ENCODE results near the gene TFCP2L1. TPM values are rescaled to one million over a fixed set of nuclear protein-coding genes. Genes with fewer than 3 reads are reported as not detected.
A peak's percentile ranks its signal among the peaks of the same experiment; 100 is the strongest.

TFCP2L1 gene
- total RNA-seq, 1 experiment from 2014 or later = 18.4 TPM

GRCh38 chr2:121257480-121257840 lies 27.5 kb downstream of the TFCP2L1 start:
- BruUV-seq (replicated peaks) = no TSS peak
- no peak overlapping the region for H3K4me3 ChIP-seq (ENCODE audit: low read depth, low read length)
- no peaks in the 10 kb centered on the region for H3K9me3 ChIP-seq
- Mint-ChIP-seq H3K4me1 (ENCODE audit: low read depth, unreplicated experiment) (no peaks in the 10 kb centered on the region), H3K27ac (ENCODE audit: unreplicated experiment) (peak overlapping the region; percentile 19), H3K36me3 (ENCODE audit: insufficient read depth, unreplicated experiment) (no peaks in the 10 kb centered on the region), H3K4me3 (ENCODE audit: unreplicated experiment) (no peak overlapping the region), H3K9me3 (ENCODE audit: unreplicated experiment) (no peaks in the 10 kb centered on the region), H3K27me3 (ENCODE audit: insufficient read depth, unreplicated experiment) (no peaks in the 10 kb centered on the region)
- CTCF ChIA-PET = interaction anchor here (0.6 kb wide), 1 partner anchor 129 kb away, joined by 5 read pairs; no protein-coding TSS in a partner anchor
- POLR2A ChIA-PET = no interaction called here
- intact Hi-C loops (cut with micrococcal nuclease; ENCODE audit: unreplicated experiment) = no loop called here
- no peaks in the 10 kb centered on the region for H3K27me3 ChIP-seq (replicated peaks; ENCODE audit: control insufficient read depth, insufficient read depth, low read length)
- no peaks in the 10 kb centered on the region for H3K36me3 ChIP-seq (ENCODE audit: control insufficient read depth, insufficient read depth, low read length)
- no peaks in the 10 kb centered on the region for H3K4me1 ChIP-seq
- TF ChIP-seq, protein P1, sequence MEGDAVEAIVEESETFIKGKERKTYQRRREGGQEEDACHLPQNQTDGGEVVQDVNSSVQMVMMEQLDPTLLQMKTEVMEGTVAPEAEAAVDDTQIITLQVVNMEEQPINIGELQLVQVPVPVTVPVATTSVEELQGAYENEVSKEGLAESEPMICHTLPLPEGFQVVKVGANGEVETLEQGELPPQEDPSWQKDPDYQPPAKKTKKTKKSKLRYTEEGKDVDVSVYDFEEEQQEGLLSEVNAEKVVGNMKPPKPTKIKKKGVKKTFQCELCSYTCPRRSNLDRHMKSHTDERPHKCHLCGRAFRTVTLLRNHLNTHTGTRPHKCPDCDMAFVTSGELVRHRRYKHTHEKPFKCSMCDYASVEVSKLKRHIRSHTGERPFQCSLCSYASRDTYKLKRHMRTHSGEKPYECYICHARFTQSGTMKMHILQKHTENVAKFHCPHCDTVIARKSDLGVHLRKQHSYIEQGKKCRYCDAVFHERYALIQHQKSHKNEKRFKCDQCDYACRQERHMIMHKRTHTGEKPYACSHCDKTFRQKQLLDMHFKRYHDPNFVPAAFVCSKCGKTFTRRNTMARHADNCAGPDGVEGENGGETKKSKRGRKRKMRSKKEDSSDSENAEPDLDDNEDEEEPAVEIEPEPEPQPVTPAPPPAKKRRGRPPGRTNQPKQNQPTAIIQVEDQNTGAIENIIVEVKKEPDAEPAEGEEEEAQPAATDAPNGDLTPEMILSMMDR (IDR thresholded peaks at IDR 0.05; ENCODE audit: insufficient read depth in 1 of 2, low read depth in 1 of 2, low read length in 1 of 2, severe bottlenecking in 1 of 2, unreplicated experiment in 1 of 2) = no peak
- DNase-seq = peak in 1 of 2 experiments; percentile 21

DNA sequence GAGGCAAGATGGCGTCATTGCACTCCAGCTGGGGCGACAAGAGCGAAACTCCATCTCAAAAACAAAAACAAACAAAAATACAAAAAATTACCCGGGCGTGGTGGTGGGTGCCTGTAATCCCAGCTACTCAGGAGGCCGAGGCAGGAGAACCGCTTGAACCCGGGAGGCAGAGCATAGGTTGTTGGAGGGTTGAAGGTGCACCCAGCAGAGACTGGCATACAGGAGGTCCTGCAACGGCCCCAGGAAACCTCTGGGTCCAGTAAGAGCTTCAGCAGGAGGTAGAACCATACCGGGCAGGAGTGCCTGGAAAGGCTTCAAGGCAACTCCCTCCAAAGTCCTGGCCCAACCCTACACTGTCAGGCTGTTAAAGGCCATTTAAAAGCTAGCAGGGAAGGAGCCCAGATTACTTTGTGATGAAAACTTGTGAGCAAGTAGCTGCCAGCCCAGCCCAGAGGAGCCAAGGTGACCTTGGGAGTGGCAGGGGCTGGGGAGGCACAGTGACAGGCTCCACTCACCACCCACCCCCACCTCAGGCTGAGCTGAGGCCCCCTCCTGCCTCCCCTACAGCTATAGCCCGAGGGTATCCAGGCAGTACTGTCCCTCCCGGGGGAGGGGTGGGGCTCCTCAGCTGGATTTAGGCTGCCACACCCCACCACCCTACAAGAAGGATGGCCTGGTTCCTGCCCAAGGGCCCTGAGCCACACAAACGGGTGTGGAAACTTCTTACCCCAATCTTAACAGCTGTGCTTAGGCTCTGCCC lies 28.1 kb downstream of the TFCP2L1 start:
- ChIA-PET CTCF (no interaction called here), POLR2A (no interaction called here)
- no peaks in the 10 kb centered on the region for H3K36me3 ChIP-seq (ENCODE audit: control insufficient read depth, insufficient read depth, low read length)
- H3K27me3 ChIP-seq (replicated peaks; ENCODE audit: control insufficient read depth, insufficient read depth, low read length) = no peaks in the 10 kb centered on the region
- no peak overlapping the region for H3K4me3 ChIP-seq (ENCODE audit: low read depth, low read length)
- Mint-ChIP-seq H3K27ac (ENCODE audit: unreplicated experiment) (peak overlapping the region; percentile 19), H3K4me3 (ENCODE audit: unreplicated experiment) (no peak overlapping the region), H3K27me3 (ENCODE audit: insufficient read depth, unreplicated experiment) (no peaks in the 10 kb centered on the region), H3K36me3 (ENCODE audit: insufficient read depth, unreplicated experiment) (no peaks in the 10 kb centered on the region), H3K4me1 (ENCODE audit: low read depth, unreplicated experiment) (no peaks in the 10 kb centered on the region), H3K9me3 (ENCODE audit: unreplicated experiment) (no peaks in the 10 kb centered on the region)
- DNase-seq = peak in 1 of 2 experiments; percentile 35
- intact Hi-C loops (cut with micrococcal nuclease; ENCODE audit: unreplicated experiment) = no loop called here
- no TSS peak for BruUV-seq (replicated peaks)
- TF ChIP-seq, protein P1 (IDR thresholded peaks at IDR 0.05; ENCODE audit: insufficient read depth in 1 of 2, low read depth in 1 of 2, low read length in 1 of 2, severe bottlenecking in 1 of 2, unreplicated experiment in 1 of 2) = no peak
- H3K4me1 ChIP-seq = no peaks in the 10 kb centered on the region
- no peaks in the 10 kb centered on the region for H3K9me3 ChIP-seq

DNA sequence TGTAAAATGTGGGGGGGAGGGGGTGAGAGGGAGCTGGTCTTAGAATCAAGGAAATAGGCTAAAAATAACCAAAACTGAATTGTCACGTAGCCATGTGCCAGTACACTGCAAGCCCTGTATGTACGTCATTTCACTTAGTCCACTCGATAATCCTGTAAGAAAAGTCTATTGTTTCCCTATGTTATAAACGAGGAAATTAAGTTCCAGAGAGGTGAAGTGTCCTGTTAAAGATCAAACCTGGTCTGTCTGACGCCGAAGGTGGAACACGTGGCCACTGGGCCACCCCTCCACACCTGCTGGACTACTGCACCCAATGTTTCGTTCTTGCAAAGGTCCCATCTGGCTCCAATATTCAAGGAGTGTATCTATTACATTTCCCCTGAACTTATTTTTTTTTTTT lies 29.6 kb downstream of the TFCP2L1 start:
- Histone ChIP-seq H3K36me3 (ENCODE audit: control insufficient read depth, insufficient read depth, low read length) (no peaks in the 10 kb centered on the region), H3K4me3 (ENCODE audit: low read depth, low read length) (no peak overlapping the region), H3K9me3 (no peaks in the 10 kb centered on the region), H3K27me3 (replicated peaks; ENCODE audit: control insufficient read depth, insufficient read depth, low read length) (no peaks in the 10 kb centered on the region), H3K4me1 (no peaks in the 10 kb centered on the region)
- H3K36me3 Mint-ChIP-seq (ENCODE audit: insufficient read depth, unreplicated experiment) = no peaks in the 10 kb centered on the region
- H3K4me3 Mint-ChIP-seq (ENCODE audit: unreplicated experiment) = no peak overlapping the region
- H3K4me1 Mint-ChIP-seq (ENCODE audit: low read depth, unreplicated experiment) = no peaks in the 10 kb centered on the region
- intact Hi-C loops (cut with micrococcal nuclease; ENCODE audit: unreplicated experiment) = no loop called here
- no peaks in the 10 kb centered on the region for H3K27me3 Mint-ChIP-seq (ENCODE audit: insufficient read depth, unreplicated experiment)
- no TSS peak for BruUV-seq (replicated peaks)
- POLR2A ChIA-PET = no interaction called here
- H3K27ac Mint-ChIP-seq (ENCODE audit: unreplicated experiment) = no peak overlapping the region
- CTCF ChIA-PET = no interaction called here
- DNase-seq = peak in 1 of 2 experiments; percentile 11
- no peaks in the 10 kb centered on the region for H3K9me3 Mint-ChIP-seq (ENCODE audit: unreplicated experiment)
- TF ChIP-seq, protein P1 (IDR thresholded peaks at IDR 0.05; ENCODE audit: insufficient read depth in 1 of 2, low read depth in 1 of 2, low read length in 1 of 2, severe bottlenecking in 1 of 2, unreplicated experiment in 1 of 2) = no peak

Data from Caco-2 (cell line).